Activated CD8-positive, alpha-beta memory T cell treated with anti-CD3 and anti-CD28 coated beads for 4 hours (primary cell): ENCODE data around the gene MOB3B.
"Not testable (repeated sequence)": the region's sequence is repeated elsewhere in the genome, so short reads cannot be mapped to it uniquely, and the experiment has no call there.

ENCODE experiments used
- DNase-seq, 2 donors: peaks; one replicate each; pipeline ENCODE4 v3.0.0-alpha.2; 2020; ENCODE audit warnings: low read depth in 2 of 2

The MOB3B gene

DNA sequence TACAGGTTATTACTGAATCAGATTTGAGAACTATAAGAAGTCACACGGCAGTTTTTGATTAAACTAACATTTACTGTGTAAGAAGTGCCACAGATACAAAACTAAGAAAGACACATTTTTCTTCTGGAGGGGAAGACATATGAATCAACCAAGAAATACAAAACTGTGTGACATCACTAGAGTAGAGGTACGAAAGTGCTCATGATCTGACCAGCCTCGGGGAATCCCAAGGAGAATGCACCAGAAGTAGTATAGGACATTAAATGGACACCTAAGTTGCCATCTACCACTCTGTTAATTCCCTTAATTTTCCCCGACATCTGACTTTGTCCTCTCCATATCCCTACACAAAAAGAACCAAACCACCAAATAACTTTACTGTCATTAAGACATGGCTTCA lies 10.8 kb downstream of the MOB3B start:
- no peak for DNase-seq

DNA sequence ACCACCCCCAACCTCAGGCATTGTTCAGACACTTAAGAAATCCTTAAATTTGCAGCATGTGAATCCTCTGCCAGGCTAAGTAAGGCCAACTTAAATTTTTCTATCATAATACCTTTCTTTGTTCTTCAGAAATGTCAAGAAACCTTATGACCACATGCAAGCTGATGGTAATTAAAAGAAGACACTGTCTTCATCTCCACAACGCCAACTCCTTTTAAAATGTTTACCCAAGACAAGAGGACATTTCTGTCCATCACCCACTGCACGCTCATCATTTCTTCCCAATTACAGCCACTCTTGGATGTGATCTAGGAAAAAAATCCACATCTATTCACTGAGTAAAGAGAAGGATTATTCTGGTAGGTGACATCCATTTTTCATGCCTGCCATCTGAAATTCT lies 11.6 kb downstream of the MOB3B start:
- no peak for DNase-seq

DNA sequence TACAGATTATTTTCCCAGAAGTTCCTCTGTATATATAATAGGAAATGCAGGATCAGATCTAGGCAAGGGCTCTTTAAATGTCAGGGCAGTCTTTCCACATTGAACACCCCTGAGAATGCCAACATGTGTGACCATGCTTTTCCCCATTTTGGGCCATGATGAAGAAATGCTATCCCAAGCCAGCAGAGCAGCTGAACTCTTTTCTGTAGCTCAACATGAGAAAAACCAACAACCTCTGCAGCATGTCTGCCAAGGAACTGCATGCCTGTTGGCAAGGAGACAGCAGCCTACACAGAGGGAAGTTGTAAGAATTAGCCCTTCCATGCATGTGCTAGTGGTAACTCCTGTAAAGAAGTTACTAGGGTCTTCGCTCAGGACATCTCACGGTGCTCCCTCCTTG lies 15.1 kb downstream of the MOB3B start:
- no peak for DNase-seq

DNA sequence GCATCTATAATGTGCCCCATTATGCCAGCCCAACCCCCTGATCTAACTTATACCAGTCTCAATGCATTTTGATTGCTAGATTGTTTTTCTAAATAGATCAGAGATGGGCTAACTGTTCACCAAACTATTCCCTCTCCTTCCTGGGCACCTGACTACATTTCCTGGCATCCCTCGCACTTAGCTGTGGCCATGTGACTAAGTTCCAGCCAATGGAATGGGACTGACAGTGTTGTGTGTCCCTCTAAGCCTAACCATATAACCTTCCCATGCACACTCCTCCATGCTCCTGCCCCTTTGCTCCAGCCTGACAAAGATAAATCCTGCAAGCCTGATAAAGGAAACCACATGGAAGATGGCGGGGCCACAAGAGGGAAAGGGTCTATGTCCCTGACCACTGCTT lies 17.8 kb downstream of the MOB3B start:
- no peak for DNase-seq

DNA sequence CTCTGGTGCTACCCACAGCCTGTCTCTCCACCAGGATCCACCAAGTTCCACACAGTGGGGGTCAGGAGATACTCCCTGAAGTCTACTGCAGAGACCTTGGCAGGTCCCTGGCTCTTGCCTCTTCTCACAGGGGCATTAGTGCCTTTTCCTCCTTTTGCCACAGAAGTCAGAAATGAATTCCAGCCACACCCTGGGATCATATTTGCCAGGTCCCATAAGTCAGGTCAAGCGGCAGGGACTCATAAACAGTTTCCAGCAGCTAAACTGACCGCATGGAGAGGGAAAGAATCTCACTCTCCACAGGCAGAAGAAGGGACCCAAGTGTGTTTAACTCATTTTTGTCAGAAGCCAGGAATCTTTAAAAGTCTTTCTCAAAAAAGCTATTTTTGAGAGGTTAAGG lies 18.8 kb downstream of the MOB3B start:
- DNase-seq, result no peak

DNA sequence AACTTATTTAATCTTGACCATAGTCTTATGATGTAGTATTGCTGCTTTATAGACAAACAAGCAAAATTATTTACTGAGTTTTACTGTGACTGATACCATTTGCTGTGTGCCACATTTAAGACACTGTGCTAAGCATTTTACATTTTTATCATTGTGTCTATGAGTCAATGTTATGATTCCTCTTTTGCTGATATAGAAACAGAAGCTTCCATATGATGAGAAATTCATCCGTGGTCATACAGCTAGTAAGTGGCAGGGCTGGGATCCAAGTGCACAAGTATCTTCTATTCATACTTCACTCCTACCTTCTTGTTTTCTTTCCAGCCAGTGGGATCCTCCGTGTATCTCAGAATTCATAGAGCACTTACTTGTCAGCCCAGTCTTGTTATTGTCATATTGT lies 22.6 kb downstream of the MOB3B start:
- no peak for DNase-seq

DNA sequence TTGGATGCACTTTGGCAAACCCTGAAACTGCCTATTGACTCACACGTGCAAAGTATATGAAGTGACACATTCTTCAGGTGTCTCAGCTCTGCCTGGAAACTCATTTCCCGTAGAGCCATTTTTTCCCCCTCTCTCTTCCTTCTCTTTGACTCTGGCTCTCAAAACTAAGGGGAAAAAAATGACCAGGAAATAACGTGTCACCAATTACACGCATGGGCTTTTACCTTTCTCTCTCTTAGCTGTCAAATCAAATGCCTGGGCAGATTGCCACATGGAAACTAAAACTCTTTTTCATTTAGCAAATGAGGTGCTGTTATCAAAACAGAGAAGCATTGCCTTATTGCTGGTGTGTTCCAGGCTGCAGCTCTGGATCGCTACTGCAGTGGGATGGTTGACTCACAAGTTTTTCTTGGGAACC lies 23.9 kb downstream of the MOB3B start:
- no peak for DNase-seq

DNA sequence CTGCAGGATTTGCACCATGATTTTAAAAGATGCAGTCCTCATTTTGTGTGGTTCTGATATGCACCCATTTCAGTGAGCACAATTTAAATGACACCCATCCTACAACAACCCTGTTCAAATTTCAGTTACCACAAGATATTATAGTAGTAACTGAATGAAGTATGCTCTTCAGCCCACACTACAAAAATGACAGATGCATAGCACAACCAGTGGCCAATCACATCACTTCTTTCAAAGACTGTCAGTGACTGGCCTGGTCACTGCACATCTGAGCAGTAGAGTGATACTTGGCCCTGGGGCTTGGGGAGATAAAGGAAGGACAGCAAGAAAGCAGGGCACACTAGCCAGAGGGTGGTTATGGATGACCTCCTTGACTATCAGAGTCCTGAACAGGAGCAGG lies 25.4 kb downstream of the MOB3B start:
- DNase-seq, result no peak

DNA sequence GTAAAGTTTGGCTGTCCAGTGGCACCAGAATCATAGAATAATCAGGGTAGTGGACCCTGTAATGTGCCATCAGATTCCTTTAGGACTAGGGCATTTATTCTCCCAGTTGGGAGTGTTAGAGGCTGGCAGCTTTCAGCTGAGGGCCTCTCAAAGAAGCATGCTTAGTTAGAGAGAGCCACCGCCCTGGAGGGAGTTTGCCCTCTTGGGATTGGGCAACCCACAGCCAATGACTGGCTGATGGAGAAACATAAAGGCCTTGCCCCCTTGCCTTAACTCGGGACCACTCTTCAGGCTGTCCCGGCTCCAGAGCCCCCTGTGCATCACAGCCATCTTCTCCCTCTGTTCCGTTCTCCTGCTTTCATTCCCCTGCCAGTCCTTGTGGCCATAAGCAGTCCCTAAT lies 26.0 kb downstream of the MOB3B start:
- DNase-seq, result no peak

DNA sequence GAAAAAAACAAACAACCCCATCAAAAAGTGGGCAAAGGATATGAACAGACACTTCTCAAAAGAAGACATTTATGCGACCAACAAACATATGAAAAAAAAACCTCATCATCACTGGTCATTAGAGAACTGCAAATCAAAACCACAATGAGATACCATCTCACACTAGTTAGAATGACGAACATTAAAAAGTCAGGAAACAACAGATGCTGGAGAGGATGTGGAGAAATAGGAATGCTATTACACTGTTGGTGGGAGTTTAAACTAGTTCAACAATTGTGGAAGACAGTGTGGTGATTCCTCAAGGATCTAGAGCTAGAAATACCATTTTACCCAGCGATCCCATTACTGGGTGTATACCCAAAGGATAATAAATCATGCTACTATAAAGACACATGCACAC lies 28.7 kb downstream of the MOB3B start:
- not testable (repeated sequence) for DNase-seq

DNA sequence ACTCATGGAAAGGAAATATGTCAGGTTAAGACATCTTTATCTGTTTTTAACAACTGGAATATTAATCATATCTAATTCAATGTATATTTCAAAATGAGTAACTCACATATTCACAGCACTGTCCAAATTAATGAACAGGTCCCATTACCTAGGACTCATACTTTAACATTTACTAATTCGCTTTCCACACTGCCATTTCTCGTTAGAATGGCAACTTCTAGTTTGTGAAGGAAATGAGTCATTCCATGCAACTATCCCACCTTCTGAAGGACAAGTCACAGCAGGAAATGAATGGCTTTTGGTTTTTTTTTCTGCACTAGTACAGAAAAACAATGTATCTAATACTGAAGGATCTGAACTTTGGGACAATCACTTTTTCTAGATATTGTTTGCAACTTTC lies 30.2 kb downstream of the MOB3B start:
- no peak for DNase-seq

DNA sequence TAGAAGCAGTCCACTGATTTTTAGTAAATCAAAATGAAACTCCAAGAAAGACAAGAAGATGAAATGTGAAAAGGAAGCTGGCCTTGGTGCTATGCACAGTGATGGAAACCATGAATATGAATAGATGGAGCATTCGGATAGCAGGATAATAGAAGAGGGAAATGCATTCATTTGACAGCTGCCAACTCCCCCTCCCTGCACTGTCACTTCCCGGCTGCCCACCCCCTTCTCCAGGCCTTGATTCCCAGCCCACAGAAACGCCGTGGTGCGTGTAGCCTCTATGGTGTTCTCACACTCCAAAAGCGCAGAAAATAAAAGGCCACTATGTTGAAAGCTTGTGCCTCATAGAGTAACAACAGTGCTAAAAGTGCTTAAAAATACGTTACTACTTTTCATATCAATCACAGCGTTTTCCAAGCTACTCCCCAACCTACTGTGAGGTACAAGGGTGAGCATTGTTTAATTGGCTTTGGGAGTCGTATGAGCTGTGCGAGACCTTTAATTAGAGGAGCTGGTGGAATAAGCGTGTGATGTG lies 31.7 kb downstream of the MOB3B start:
- DNase-seq, result no peak

DNA sequence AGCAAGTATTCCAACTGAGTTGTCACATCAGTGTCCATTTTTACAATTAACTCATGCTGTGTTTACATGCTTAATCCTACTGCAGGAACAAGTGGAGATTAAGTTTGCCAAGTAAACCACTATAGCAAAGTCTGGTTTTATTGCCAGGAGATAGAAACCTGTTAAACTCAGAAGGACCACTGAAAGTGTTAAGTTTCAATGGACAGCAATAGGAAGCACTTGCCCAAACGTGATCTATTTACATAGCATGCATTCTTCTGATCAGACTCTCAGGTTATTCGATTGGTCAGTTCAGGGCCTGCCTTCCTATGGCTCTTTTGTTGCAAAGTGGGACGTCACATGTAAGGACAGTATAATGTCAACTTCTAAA lies 33.5 kb downstream of the MOB3B start:
- DNase-seq, result no peak

DNA sequence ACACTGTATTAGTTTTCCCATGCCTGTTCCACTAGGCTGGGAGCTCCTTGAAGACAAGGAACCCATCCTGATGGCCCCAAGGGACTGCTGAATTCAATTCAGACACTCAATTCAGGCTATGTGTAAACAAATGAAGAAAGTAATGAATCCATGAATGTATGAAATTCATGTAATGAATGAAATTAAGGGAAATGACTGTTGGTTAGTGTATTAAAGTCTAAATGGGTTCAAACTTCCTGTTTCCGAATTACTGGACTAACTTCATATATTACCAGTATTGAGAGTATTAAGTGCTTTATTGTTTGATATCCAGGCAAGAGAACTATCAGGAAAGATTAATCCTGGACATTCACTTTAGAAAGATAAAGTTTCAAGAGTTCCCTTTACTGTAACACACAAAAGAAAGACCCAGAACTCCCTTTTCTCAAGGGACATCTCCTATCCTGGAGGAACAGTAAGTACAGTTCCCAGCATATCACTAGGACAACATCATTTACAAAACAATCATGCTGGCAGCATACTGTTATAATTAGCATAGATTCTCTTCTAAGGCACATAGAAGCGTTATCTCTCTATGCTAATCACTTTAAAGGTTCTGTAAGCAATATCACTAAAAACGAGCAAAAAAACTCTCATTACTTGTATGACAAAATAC lies 34.0 kb downstream of the MOB3B start:
- DNase-seq, result no peak

DNA sequence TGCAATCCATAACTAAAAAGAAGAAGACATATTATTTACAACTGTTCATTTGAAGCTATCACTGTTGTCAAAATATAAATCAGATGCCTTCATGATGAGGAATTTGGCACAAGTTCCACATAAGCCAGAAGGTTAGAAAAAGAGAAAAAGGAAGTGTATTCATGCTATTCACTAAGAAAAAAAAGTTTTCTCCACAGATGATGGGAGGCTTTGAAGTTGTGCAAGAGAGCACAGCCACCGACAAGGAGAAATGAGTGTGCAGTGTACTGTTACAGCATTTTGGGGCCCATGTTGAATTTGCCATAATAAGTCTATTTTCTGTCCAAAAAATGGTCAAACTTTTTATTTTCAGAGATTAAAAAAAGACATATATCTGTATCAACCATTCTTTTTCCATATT lies 38.5 kb downstream of the MOB3B start:
- DNase-seq, result no peak

DNA sequence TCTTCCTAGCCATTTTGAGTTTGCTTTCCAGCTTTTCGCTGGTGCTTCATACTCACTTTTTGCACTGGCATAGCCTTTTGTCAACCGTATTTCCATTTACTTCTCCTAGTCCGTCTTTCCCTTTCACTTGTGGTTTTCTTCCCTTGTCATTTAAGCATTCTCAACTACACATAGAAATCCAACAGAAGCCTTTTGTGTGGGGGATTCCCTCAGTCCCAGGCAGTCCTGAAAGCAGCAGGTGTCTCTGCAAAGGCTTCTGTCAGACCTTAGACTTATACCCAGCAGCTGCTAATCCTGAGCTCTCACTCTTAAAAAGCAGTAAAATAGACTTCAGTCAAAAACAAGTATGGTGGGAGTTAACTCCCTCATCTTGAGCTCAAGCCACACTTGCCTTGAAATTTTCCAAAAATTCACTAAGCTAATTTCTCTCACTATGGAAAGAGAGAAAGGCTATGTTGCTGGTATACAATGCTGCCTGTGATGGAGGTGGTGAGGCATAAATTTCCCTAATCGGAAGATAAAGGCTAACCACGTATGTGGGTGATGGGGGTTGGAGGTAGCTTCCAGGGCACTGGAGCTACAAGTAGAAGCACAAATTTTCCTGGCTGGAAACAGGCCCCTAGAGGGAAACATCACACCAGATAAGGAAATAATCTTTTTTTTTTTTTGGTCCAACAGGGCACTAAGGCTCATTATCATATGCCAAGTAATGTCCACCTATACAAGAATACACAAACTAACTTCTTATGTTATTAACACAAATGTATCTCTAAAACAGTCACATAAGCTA lies 40.3 kb downstream of the MOB3B start:
- DNase-seq, result no peak

DNA sequence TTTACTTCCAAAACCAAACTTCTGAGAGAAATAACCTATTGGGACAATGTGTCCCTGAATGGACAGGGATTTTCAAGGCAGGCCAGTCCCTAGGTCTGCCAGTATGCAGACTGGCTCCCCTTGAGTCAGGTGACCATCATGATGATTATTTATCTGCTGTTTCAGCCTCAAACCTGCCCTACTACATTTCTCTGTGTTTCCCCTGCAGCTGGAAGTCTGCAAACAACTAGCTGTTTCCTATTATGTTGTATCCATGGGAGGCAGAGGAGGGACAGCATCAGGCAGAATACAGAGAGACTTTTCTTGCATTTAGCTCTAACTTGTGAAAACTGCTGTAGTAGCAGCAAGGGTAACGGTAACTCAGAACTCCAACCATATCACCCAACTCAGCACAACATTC lies 41.7 kb downstream of the MOB3B start:
- no peak for DNase-seq

DNA sequence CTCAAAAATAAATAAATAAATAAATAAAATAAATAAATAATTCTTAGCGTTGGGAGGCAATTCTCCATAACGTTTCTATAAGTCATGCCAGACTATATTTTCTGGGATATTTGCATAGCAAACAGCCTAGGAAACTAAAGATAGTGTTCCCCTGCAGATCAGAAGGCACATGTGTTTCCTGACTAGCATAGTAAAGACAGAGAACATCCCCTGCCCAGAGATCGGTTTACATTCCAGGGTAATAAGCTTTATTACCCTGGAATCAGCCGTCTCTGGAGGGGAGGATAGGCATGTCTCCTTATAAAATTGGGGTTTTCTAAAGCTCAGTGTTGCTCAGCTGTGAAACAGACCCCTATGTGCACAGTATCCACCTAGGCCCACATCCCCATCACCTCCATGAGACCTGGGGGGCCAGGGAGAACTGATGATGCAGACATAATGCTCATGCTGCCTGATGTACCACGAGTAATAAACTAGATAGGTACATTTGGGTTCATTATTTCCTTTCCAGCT lies 42.4 kb downstream of the MOB3B start:
- DNase-seq, result no peak

DNA sequence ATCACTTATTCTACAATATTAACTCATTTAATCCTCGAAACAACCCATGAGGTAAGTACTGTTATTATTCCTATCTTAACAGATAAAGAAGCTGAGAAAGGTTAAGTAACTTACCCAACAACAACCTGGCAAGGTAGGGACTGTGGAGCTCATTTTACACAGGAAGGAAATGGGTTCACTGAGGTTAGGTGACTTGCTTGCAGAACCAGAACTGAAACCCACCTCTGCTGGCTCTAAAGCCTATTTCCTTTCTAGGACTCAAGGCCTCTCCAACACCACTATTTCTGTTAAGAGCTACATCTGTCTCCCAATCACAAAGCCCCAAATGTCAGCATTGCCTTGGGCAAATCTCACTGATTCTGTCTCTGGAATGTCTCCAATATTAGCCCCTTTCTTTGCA lies 44.5 kb downstream of the MOB3B start:
- DNase-seq, result no peak

DNA sequence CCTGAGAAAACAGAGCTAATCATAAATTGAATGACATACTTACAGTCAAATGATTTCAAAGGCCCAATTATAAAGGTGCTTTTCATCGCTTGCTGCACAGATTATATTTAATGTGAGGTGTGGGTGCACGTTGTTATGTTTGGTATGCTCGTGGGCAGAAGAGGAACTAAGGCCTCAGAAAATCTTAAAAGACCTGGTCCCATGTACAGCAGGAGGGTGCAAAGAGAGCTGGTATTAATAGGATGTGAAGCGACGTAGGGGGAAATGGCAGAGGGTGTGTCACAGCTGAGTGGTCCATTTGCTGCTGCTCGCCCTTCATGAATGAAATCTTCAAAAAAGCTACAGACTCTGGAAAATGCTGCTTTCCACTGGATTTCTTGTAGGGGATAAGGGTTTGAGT lies 46.0 kb downstream of the MOB3B start:
- DNase-seq, result no peak

DNA sequence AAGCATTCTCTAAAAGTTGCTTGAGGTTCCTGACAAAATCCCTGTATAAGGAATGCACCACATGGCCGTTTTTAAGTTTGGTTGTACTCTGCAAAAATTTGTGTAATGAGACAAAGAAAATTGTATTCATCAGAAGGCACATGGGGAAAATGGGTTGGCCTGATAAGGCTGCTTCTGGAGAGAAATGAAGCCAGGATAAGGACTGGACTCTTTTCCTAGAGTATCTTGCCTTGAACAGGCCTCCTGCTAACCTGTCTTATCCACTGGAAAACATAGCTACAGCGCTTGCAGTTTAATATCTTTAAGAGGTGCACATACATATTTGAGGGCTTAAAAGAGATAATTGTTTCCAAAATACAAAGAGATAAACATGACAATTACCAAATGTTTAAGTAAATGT lies 46.9 kb downstream of the MOB3B start:
- no peak for DNase-seq

DNA sequence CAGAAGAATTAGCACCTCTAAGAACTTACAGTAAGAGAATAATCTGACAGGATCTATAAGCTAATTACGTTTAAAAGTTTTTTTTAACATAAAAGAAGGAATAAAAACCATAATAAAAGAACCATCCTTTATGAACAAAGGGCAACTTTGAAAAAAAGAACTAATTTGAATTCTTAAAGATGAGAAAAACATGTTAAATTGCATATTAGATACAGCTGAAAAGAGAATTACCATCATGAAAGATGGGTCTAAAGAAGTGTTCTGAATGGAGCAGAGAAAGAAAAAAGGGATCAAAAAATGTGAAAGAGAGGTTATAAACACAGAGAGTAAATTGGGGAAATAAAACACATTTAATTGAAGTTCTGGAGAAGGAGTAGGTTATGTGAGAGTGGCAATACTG lies 51.3 kb downstream of the MOB3B start:
- DNase-seq, result no peak

DNA sequence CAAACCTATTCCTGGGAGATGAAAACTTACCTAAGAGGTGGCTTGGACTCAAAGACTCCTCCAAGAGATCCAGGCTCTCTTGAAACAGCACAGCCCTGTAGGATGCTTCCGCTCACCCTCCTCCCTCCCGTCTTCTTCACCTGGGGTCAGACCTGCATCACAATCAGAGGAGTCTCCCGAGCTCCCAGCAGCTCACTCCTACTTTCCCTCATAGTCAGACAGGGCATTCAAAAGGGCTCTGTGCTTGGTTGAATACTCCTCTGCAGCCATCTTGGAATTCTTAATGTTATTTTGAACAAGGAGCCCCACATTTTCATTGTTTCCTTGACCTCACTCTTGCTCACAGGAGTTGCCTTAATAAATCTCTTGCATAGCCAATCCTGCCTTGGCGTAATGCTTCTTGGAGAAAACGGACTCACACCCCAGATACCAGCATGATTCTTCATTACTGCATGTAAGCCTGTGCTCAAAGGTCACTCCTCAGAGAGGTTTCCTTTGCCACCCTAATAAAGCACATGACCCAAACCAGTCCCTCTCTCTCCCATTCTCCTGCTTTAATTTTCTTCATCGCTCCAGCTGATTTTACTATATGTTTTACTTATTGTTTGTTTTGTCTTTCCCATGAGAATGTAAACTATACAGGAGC lies 52.6 kb downstream of the MOB3B start:
- DNase-seq, result no peak
